WTC11 (cell line): Measurements from ENCODE around the gene ATP1A4. TPM values are rescaled to one million over a fixed set of nuclear protein-coding genes. Genes with fewer than 3 reads are reported as not detected.

Experiments
- ATAC-seq: fragments of 200-7000 bp; cut with Tn5 transposase; 2 replicates; pipeline ENCODE4 v1.10.0; 2021; ENCODE audit warnings: mild to moderate bottlenecking, moderate library complexity
- CTCF ChIA-PET: fragments of 300-600 bp; sonication (Branson Sonifier 250); formaldehyde crosslinking; loops from one replicate; lab custom pipeline; 2021; ENCODE audit warnings: antibody characterized with exemption; lab: Charles Lee
- POLR2A ChIA-PET: fragments of 350-600 bp; sonication (Branson Sonifier 250); formaldehyde crosslinking; loops from one replicate; lab custom pipeline; 2021; ENCODE audit warnings: antibody characterized with exemption; lab: Charles Lee
- DNase-seq: peaks from one replicate; pipeline ENCODE4 v3.0.0; 2021; ENCODE audit warnings: low spot score
- H3K27ac Mint-ChIP-seq: 2 replicates; pipeline ENCODE4 v1.8.0; 2021; ENCODE audit warnings: mixed read lengths
- H3K27me3 Mint-ChIP-seq: 2 replicates; pipeline ENCODE4 v1.8.0; 2021; ENCODE audit warnings: low read depth, mild to moderate bottlenecking, moderate library complexity, mixed read lengths
- H3K36me3 Mint-ChIP-seq: 2 replicates; pipeline ENCODE4 v1.8.0; 2021; ENCODE audit warnings: mixed read lengths
- H3K4me1 Mint-ChIP-seq: 2 replicates; pipeline ENCODE4 v1.8.0; 2022; ENCODE audit warnings: mixed read lengths
- H3K4me3 Mint-ChIP-seq: 2 replicates; pipeline ENCODE4 v1.8.0; 2021; ENCODE audit warnings: mild to moderate bottlenecking, moderate library complexity, mixed read lengths
- H3K9me3 Mint-ChIP-seq: 2 replicates; pipeline ENCODE4 v1.8.0; 2021; ENCODE audit warnings: mixed read lengths
- ELF4 ChIP-seq: sonication (generic); formaldehyde crosslinking; IDR thresholded peaks from 2 replicates; pipeline ENCODE4 v1.8.1; 2022; ENCODE audit warnings: low read depth, mild to moderate bottlenecking, moderate library complexity, missing genetic modification reagents
- EMX1 ChIP-seq: fragments of 250-450 bp; sonication (Bioruptor Pico); IDR thresholded peaks from 2 replicates; pipeline ENCODE4 v1.8.0; 2021; ENCODE audit warnings: mild to moderate bottlenecking
- GTF2I ChIP-seq: fragments of 250-450 bp; sonication (Bioruptor Pico); conservative IDR thresholded peaks from 2 replicates; pipeline ENCODE4 v1.4.0; 2021; ENCODE audit warnings: mild to moderate bottlenecking
- HMGA2 ChIP-seq: fragments of 250-450 bp; sonication (Bioruptor Pico); IDR thresholded peaks from 2 replicates; pipeline ENCODE4 v1.4.0; 2021; ENCODE audit warnings: mild to moderate bottlenecking, moderate library complexity
- JAZF1 ChIP-seq: fragments of 250-450 bp; sonication (Bioruptor Pico); IDR thresholded peaks from 2 replicates; pipeline ENCODE4 v1.9.0; 2021; ENCODE audit warnings: moderate library complexity, mild to moderate bottlenecking, inconsistent platforms
- MYBL2 ChIP-seq: sonication (generic); formaldehyde crosslinking; IDR thresholded peaks from 2 replicates; pipeline ENCODE4 v1.8.1; 2023; ENCODE audit warnings: mild to moderate bottlenecking, moderate library complexity, missing genetic modification reagents
- NFATC4 ChIP-seq: fragments of 250-450 bp; sonication (Bioruptor Pico); IDR thresholded peaks from 2 replicates; pipeline ENCODE4 v1.9.0; 2021; ENCODE audit warnings: mild to moderate bottlenecking
- NR1H2 ChIP-seq: sonication (generic); formaldehyde crosslinking; IDR thresholded peaks from 2 replicates; pipeline ENCODE4 v1.9.0; 2021; ENCODE audit warnings: mild to moderate bottlenecking, moderate library complexity, missing genetic modification reagents
- NR2C2 ChIP-seq: sonication (generic); formaldehyde crosslinking; IDR thresholded peaks from 2 replicates; pipeline ENCODE4 v1.8.0; 2022; ENCODE audit warnings: mild to moderate bottlenecking, missing genetic modification reagents
- RELA ChIP-seq: sonication (generic); formaldehyde crosslinking; IDR thresholded peaks from 2 replicates; pipeline ENCODE4 v1.8.1; 2022; ENCODE audit warnings: missing genetic modification reagents, mild to moderate bottlenecking, borderline replicate concordance
- SMAD3 ChIP-seq: sonication (generic); formaldehyde crosslinking; IDR thresholded peaks from 2 replicates; pipeline ENCODE4 v1.8.0; 2022; ENCODE audit warnings: missing genetic modification reagents, mild to moderate bottlenecking, borderline replicate concordance
- SMAD4 ChIP-seq: sonication (generic); formaldehyde crosslinking; IDR thresholded peaks from 2 replicates; pipeline ENCODE4 v1.8.0; 2022; ENCODE audit warnings: mild to moderate bottlenecking, missing genetic modification reagents
- TCF7 ChIP-seq: sonication (generic); formaldehyde crosslinking; IDR thresholded peaks from 2 replicates; pipeline ENCODE4 v1.8.0; 2022; ENCODE audit warnings: mild to moderate bottlenecking, low read depth, missing genetic modification reagents, moderate library complexity
- TEAD1 ChIP-seq: sonication (generic); formaldehyde crosslinking; IDR thresholded peaks from 2 replicates; pipeline ENCODE4 v1.8.0; 2022; ENCODE audit warnings: mild to moderate bottlenecking, missing genetic modification reagents
- ZBTB21 ChIP-seq: sonication (generic); formaldehyde crosslinking; IDR thresholded peaks from 2 replicates; pipeline ENCODE4 v1.8.1; 2023; ENCODE audit warnings: mild to moderate bottlenecking, missing genetic modification reagents, borderline replicate concordance
- ZNF219 ChIP-seq: sonication (generic); formaldehyde crosslinking; IDR thresholded peaks from 2 replicates; pipeline ENCODE4 v1.8.0; 2023; ENCODE audit warnings: missing genetic modification reagents, mild to moderate bottlenecking, borderline replicate concordance
- ZNF232 ChIP-seq: sonication (generic); formaldehyde crosslinking; IDR thresholded peaks from 2 replicates; pipeline ENCODE4 v1.8.0; 2022; ENCODE audit warnings: mild to moderate bottlenecking, missing genetic modification reagents
- ZNF263 ChIP-seq: sonication (generic); formaldehyde crosslinking; IDR thresholded peaks from 2 replicates; pipeline ENCODE4 v1.8.1; 2022; ENCODE audit warnings: low read depth, mild to moderate bottlenecking, moderate library complexity, missing genetic modification reagents
- ZNF317 ChIP-seq: sonication (generic); formaldehyde crosslinking; IDR thresholded peaks from 2 replicates; pipeline ENCODE4 v1.8.1; 2023; ENCODE audit warnings: low read depth, mild to moderate bottlenecking, moderate library complexity, missing genetic modification reagents, borderline replicate concordance
- ZNF423 ChIP-seq: fragments of 250-450 bp; sonication (Bioruptor Pico); IDR thresholded peaks from 2 replicates; pipeline ENCODE4 v2.1.2; 2022; ENCODE audit warnings: mild to moderate bottlenecking, moderate library complexity
- total RNA-seq: library from RNA; stranded (reverse); gene quantifications from 3 replicates; pipeline ENCODE4 v1.2.3, GENCODE V29; 2021
- TF ChIP-seq, protein P1 (sequence below): sonication (generic); formaldehyde crosslinking; IDR thresholded peaks from 2 replicates; pipeline ENCODE4 v1.8.1; 2023; ENCODE audit warnings: mild to moderate bottlenecking, missing genetic modification reagents, borderline replicate concordance
- TF ChIP-seq, protein P2 (sequence below): sonication (generic); formaldehyde crosslinking; IDR thresholded peaks from 2 replicates; pipeline ENCODE4 v1.8.1; 2022; ENCODE audit warnings: low read depth, missing genetic modification reagents, borderline replicate concordance
- TF ChIP-seq, protein P3 (sequence below): sonication (generic); formaldehyde crosslinking; IDR thresholded peaks from 2 replicates; pipeline ENCODE4 v1.8.1; 2023; ENCODE audit warnings: mild to moderate bottlenecking, missing genetic modification reagents, moderate library complexity
- TF ChIP-seq, protein P4 (sequence below): fragments of 250-450 bp; sonication (Bioruptor Pico); IDR thresholded peaks from 2 replicates; pipeline ENCODE4 v1.9.0; 2021; ENCODE audit warnings: mild to moderate bottlenecking
- TF ChIP-seq, protein P5 (sequence below): sonication (generic); formaldehyde crosslinking; IDR thresholded peaks from 2 replicates; pipeline ENCODE4 v1.8.1; 2023; ENCODE audit warnings: mild to moderate bottlenecking, missing genetic modification reagents, moderate library complexity

The ATP1A4 gene
- total RNA-seq, 1 experiment from 2014 or later: 0.37 TPM

DNA sequence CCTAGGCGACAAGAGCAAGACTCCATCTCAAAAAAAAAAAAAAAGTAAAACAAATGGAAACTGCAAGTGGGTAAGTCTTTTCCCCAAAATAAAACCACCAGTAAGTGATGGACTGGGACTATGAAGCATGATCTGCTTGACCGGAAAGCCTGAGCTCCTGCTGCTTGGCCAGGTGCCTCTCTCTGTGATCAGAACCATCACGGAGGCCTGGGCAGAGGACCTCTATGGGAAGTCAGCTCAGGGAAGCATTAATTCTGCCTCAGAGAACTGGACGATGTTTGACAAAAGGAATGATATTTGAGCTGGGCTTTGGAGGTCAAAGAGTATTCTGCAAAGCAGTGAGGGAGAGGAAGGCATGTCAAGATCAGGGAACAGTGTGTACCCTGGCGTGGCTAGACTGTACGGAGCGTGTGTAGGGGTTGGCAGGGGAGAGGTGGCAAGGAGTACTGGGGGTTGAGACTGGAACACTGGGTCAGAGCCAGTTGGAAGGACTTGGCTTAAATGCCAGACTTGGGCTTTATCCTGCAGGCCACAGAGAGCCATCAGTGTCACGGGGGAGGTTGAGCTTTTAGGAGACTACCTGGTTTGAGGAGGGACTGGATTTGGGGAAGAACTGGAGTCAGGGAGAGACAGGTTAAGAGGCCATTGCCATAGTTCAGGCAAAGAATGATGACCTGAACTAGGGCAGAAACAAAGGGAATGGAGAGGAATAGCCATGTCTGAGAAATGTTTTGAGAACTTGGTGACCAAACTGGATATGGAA, 19.4 kb upstream of the ATP1A4 start:
- Mint-ChIP-seq H3K36me3 (peaks cover 39% of the 10 kb centered on the region), H3K9me3 (no peaks in the 10 kb centered on the region), H3K4me3 (no peak overlapping the region), H3K27me3 (no peaks in the 10 kb centered on the region), H3K27ac (no peak overlapping the region), H3K4me1 (peaks cover 5% of the 10 kb centered on the region; the same call in 1 of the 2 replicates)
- ATAC-seq (no peak), DNase-seq (no peak)
- ChIA-PET POLR2A (no interaction called here), CTCF (interaction anchor here (1.3 to 2.0 kb wide), 3 partner anchors 16 to 88 kb away, joined by 3 to 6 read pairs (median 4); no protein-coding TSS in a partner anchor)
- TF ChIP-seq, protein P1, sequence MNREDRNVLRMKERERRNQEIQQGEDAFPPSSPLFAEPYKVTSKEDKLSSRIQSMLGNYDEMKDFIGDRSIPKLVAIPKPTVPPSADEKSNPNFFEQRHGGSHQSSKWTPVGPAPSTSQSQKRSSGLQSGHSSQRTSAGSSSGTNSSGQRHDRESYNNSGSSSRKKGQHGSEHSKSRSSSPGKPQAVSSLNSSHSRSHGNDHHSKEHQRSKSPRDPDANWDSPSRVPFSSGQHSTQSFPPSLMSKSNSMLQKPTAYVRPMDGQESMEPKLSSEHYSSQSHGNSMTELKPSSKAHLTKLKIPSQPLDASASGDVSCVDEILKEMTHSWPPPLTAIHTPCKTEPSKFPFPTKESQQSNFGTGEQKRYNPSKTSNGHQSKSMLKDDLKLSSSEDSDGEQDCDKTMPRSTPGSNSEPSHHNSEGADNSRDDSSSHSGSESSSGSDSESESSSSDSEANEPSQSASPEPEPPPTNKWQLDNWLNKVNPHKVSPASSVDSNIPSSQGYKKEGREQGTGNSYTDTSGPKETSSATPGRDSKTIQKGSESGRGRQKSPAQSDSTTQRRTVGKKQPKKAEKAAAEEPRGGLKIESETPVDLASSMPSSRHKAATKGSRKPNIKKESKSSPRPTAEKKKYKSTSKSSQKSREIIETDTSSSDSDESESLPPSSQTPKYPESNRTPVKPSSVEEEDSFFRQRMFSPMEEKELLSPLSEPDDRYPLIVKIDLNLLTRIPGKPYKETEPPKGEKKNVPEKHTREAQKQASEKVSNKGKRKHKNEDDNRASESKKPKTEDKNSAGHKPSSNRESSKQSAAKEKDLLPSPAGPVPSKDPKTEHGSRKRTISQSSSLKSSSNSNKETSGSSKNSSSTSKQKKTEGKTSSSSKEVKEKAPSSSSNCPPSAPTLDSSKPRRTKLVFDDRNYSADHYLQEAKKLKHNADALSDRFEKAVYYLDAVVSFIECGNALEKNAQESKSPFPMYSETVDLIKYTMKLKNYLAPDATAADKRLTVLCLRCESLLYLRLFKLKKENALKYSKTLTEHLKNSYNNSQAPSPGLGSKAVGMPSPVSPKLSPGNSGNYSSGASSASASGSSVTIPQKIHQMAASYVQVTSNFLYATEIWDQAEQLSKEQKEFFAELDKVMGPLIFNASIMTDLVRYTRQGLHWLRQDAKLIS: no peak
- no peak for TF ChIP-seq SMAD3 (CRISPR knock-in tag)
- no peak for TF ChIP-seq ZNF317 (CRISPR knock-in tag)
- no peak for TF ChIP-seq JAZF1 (CRISPR knock-in tag)
- no peak for TF ChIP-seq TCF7 (CRISPR knock-in tag)
- TF ChIP-seq EMX1 (CRISPR knock-in tag): no peak
- TF ChIP-seq ELF4 (CRISPR knock-in tag): no peak
- no peak for TF ChIP-seq MYBL2
- TF ChIP-seq HMGA2 (CRISPR knock-in tag): no peak
- no peak for TF ChIP-seq ZBTB21 (CRISPR knock-in tag)
- no peak for TF ChIP-seq RELA (CRISPR knock-in tag)
- no peak for TF ChIP-seq ZNF219 (CRISPR knock-in tag)
- TF ChIP-seq, protein P2, sequence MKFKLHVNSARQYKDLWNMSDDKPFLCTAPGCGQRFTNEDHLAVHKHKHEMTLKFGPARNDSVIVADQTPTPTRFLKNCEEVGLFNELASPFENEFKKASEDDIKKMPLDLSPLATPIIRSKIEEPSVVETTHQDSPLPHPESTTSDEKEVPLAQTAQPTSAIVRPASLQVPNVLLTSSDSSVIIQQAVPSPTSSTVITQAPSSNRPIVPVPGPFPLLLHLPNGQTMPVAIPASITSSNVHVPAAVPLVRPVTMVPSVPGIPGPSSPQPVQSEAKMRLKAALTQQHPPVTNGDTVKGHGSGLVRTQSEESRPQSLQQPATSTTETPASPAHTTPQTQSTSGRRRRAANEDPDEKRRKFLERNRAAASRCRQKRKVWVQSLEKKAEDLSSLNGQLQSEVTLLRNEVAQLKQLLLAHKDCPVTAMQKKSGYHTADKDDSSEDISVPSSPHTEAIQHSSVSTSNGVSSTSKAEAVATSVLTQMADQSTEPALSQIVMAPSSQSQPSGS (CRISPR knock-in tag): no peak
- no peak for TF ChIP-seq GTF2I
- TF ChIP-seq NFATC4 (CRISPR knock-in tag): no peak
- TF ChIP-seq SMAD4: no peak
- TF ChIP-seq NR1H2: no peak
- TF ChIP-seq, protein P3, sequence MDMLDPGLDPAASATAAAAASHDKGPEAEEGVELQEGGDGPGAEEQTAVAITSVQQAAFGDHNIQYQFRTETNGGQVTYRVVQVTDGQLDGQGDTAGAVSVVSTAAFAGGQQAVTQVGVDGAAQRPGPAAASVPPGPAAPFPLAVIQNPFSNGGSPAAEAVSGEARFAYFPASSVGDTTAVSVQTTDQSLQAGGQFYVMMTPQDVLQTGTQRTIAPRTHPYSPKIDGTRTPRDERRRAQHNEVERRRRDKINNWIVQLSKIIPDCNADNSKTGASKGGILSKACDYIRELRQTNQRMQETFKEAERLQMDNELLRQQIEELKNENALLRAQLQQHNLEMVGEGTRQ (CRISPR knock-in tag): no peak

DNA sequence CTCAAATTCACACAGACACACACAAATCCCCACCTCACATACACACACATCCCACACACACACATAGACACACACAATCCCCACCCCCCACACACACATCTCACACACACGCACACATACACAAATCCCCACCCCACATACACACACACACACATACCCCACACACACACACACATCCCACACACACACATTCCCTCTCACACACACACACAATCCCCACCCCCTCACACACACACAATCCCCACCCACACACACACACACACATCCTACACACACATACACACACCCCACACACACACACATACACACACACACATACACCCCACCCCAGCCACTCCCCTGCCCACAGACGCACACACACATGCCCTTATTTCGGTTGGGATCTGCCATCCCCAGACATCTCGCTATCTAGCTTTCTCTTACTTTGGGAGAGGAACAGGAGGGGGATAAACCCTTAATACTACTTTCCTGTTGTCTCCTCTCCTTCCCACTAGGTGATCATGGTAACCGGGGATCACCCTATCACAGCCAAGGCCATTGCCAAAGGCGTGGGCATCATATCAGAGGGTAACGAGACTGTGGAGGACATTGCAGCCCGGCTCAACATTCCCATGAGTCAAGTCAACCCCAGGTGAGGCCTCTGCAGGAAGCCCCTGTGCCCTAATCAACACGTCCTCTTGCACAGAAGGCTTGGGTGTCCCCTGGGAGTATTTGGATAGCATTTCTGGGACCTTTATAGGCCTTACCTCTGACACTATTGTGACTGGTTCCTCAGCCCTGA, 17.2 kb upstream of the ATP1A4 start:
- no peak overlapping the region for H3K27ac Mint-ChIP-seq
- H3K4me1 Mint-ChIP-seq: peaks cover 5% of the 10 kb centered on the region; the same call in 1 of the 2 replicates
- DNase-seq (no peak), ATAC-seq (no peak)
- H3K4me3 Mint-ChIP-seq: no peak overlapping the region
- peaks cover 24% of the 10 kb centered on the region for H3K36me3 Mint-ChIP-seq
- TF ChIP-seq TEAD1: no peak
- TF ChIP-seq EMX1 (CRISPR knock-in tag): no peak
- TF ChIP-seq JAZF1 (CRISPR knock-in tag): no peak
- TF ChIP-seq SMAD4: no peak
- TF ChIP-seq, protein P4, sequence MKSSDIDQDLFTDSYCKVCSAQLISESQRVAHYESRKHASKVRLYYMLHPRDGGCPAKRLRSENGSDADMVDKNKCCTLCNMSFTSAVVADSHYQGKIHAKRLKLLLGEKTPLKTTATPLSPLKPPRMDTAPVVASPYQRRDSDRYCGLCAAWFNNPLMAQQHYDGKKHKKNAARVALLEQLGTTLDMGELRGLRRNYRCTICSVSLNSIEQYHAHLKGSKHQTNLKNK (CRISPR knock-in tag): no peak
- no peak for TF ChIP-seq NR1H2
- TF ChIP-seq, protein P5, sequence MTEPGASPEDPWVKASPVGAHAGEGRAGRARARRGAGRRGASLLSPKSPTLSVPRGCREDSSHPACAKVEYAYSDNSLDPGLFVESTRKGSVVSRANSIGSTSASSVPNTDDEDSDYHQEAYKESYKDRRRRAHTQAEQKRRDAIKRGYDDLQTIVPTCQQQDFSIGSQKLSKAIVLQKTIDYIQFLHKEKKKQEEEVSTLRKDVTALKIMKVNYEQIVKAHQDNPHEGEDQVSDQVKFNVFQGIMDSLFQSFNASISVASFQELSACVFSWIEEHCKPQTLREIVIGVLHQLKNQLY: no peak
- TF ChIP-seq HMGA2 (CRISPR knock-in tag): no peak
- no peak for TF ChIP-seq ZNF423 (CRISPR knock-in tag)
- no peak for TF ChIP-seq ZNF232 (CRISPR knock-in tag)
- no peak for TF ChIP-seq NR2C2 (CRISPR knock-in tag)
- no peak for TF ChIP-seq RELA (CRISPR knock-in tag)
- no peak for TF ChIP-seq ZNF263 (CRISPR knock-in tag)
- H3K9me3 Mint-ChIP-seq: no peaks in the 10 kb centered on the region
- CTCF ChIA-PET: interaction anchor here (1.4 to 1.5 kb wide), 3 partner anchors 49 to 118 kb away, joined by 4 to 6 read pairs (median 5); no protein-coding TSS in a partner anchor
- no peaks in the 10 kb centered on the region for H3K27me3 Mint-ChIP-seq
- POLR2A ChIA-PET: no interaction called here
